Smooth muscle cell (in vitro differentiated cells): ENCODE results near the gene RACK1. TPM values are rescaled to one million over a fixed set of nuclear protein-coding genes. Genes with fewer than 3 reads are reported as not detected.

Experiments
- DNase-seq: peaks from one replicate; lab custom pipeline; 2025; ENCODE audit not compliant: unreplicated experiment; lab: John Stamatoyannopoulos, UW
- H2AFZ ChIP-seq: fragments of 200-600 bp; sonication (generic); 2 replicates; pipeline ENCODE4 v1.6.0; 2016; ENCODE audit warnings: antibody characterized with exemption, low read depth, mild to moderate bottlenecking
- H3F3A ChIP-seq: fragments of 200-600 bp; sonication (generic); 2 replicates; pipeline ENCODE4 v1.6.0; 2017; ENCODE audit warnings: antibody characterized with exemption, low read depth
- H3K27ac ChIP-seq: fragments of 200-600 bp; sonication (generic); 2 replicates; pipeline ENCODE4 v1.5.1; 2016; ENCODE audit warnings: low read depth, mild to moderate bottlenecking
- H3K27me3 ChIP-seq: fragments of 200-600 bp; sonication (generic); 2 replicates; pipeline ENCODE4 v1.6.1; 2016; ENCODE audit warnings: low read depth, mild to moderate bottlenecking
- H3K36me3 ChIP-seq: fragments of 200-600 bp; sonication (generic); 2 replicates; pipeline ENCODE4 v1.5.1; 2016; ENCODE audit warnings: low read depth
- H3K4me1 ChIP-seq: fragments of 200-600 bp; sonication (generic); 2 replicates; pipeline ENCODE4 v1.5.1; 2016; ENCODE audit warnings: low read depth
- H3K4me2 ChIP-seq: fragments of 200-600 bp; sonication (generic); 2 replicates; pipeline ENCODE4 v1.6.0; 2016; ENCODE audit warnings: mild to moderate bottlenecking
- H3K4me3 ChIP-seq: fragments of 200-600 bp; sonication (generic); 2 replicates; pipeline ENCODE4 v1.5.1; 2016; ENCODE audit warnings: mild to moderate bottlenecking
- H3K79me2 ChIP-seq: fragments of 200-600 bp; sonication (generic); 2 replicates; pipeline ENCODE4 v1.6.0; 2016; ENCODE audit warnings: low read depth, mild to moderate bottlenecking
- H3K9ac ChIP-seq: fragments of 200-600 bp; sonication (generic); 2 replicates; pipeline ENCODE4 v1.6.0; 2016; ENCODE audit warnings: low read depth
- H3K9me3 ChIP-seq: fragments of 200-600 bp; sonication (generic); replicated peaks from 2 replicates; pipeline ENCODE4 v1.5.1; 2016; ENCODE audit warnings: low read depth
- H4K20me1 ChIP-seq: fragments of 200-600 bp; sonication (generic); 2 replicates; pipeline ENCODE4 v1.6.0; 2016; ENCODE audit warnings: low read depth
- CTCF ChIP-seq: fragments of 200-600 bp; sonication (generic); IDR thresholded peaks from 2 replicates; pipeline ENCODE4 v1.5.1; 2017; ENCODE audit warnings: borderline replicate concordance, mild to moderate bottlenecking, antibody characterized with exemption; ENCODE audit not compliant: insufficient read depth, poor library complexity, severe bottlenecking
- WGBS: methylation state at CpG from one replicate; pipeline ENCODE4 v1.1.7; 2016; ENCODE audit warnings: low lambda C conversion rate; 5-methylcytosine and 5-hydroxymethylcytosine counted together
- polyA plus RNA-seq: library from polyadenylated mRNA; unstranded; fragments of >200 nt; fragmentation: Nextera tagmentation; extraction: Ambion mirVana; gene quantifications from 2 replicates; pipeline ENCODE4 v1.2.1, GENCODE V29; 2016
- total RNA-seq: library from RNA; depleted of rRNA; stranded (reverse); fragments of >200 nt; gene quantifications from 2 replicates; pipeline ENCODE4 v1.2.3, GENCODE V29; 2014

RACK1 gene
- total and polyA plus RNA-seq, 2 experiments from 2014 or later: 617 to 2,098 TPM

GRCh38 chr5:181207960-181208253 lies 35.8 kb downstream of the RACK1 start:
- Histone ChIP-seq H3K9ac (no peak overlapping the region), H4K20me1 (no peaks in the 10 kb centered on the region), H3K9me3 (no peaks in the 10 kb centered on the region), H3K4me1 (no peaks in the 10 kb centered on the region), H3K27ac (no peak overlapping the region), H3K4me3 (peak overlapping the region; percentile 55), H3K27me3 (peaks cover 12% of the 10 kb centered on the region), H3K79me2 (no peaks in the 10 kb centered on the region), H3F3A (peaks cover 13% of the 10 kb centered on the region), H3K36me3 (no peaks in the 10 kb centered on the region), H3K4me2 (peak overlapping the region; percentile 80), H2AFZ (no peak overlapping the region)
- TF ChIP-seq CTCF: no peak
- DNase-seq: no peak
- WGBS: 43% methylated on average over 3 of the region's 3 CpGs

- Histone ChIP-seq H4K20me1 (no peaks in the 10 kb centered on the region), H3K79me2 (no peaks in the 10 kb centered on the region), H3K9me3 (no peaks in the 10 kb centered on the region), H3K27me3 (peaks cover 12% of the 10 kb centered on the region), H3F3A (peaks cover 13% of the 10 kb centered on the region), H3K9ac (no peak overlapping the region), H3K36me3 (no peaks in the 10 kb centered on the region), H2AFZ (peak overlapping the region; percentile 40), H3K4me1 (no peaks in the 10 kb centered on the region), H3K4me3 (peak overlapping the region; percentile 55), H3K4me2 (peak overlapping the region; percentile 80), H3K27ac (peak overlapping the region; percentile 53)
- DNase-seq: no peak
- no peak for TF ChIP-seq CTCF
- 1% methylated on average over 35 of the region's 36 CpGs for WGBS
Observed at GRCh38 chr5:181207214-181207959, 36.3 kb downstream of the RACK1 start.

GRCh38 chr5:181205761-181206649 lies 37.7 kb downstream of the RACK1 start:
- WGBS: 6% methylated on average over 37 of the region's 37 CpGs
- Histone ChIP-seq H3K79me2 (no peaks in the 10 kb centered on the region), H3K4me1 (no peaks in the 10 kb centered on the region), H3K27me3 (peaks cover 22% of the 10 kb centered on the region), H3K36me3 (no peaks in the 10 kb centered on the region), H3K9ac (no peak overlapping the region), H3F3A (peaks cover 13% of the 10 kb centered on the region), H4K20me1 (no peaks in the 10 kb centered on the region), H2AFZ (peak overlapping the region; percentile 92), H3K4me3 (peak overlapping the region; percentile 55), H3K4me2 (peak overlapping the region; percentile 88), H3K27ac (no peak overlapping the region), H3K9me3 (no peaks in the 10 kb centered on the region)
- TF ChIP-seq CTCF: no peak
- no peak for DNase-seq
